Brain pericyte (primary cell): ENCODE data around the gene ZCCHC24.

Experiments used
- DNase-seq: peaks from one replicate; pipeline ENCODE4 v3.0.0-alpha.2; 2012; ENCODE audit warnings: low read depth, low spot score

Gene ZCCHC24

DNA sequence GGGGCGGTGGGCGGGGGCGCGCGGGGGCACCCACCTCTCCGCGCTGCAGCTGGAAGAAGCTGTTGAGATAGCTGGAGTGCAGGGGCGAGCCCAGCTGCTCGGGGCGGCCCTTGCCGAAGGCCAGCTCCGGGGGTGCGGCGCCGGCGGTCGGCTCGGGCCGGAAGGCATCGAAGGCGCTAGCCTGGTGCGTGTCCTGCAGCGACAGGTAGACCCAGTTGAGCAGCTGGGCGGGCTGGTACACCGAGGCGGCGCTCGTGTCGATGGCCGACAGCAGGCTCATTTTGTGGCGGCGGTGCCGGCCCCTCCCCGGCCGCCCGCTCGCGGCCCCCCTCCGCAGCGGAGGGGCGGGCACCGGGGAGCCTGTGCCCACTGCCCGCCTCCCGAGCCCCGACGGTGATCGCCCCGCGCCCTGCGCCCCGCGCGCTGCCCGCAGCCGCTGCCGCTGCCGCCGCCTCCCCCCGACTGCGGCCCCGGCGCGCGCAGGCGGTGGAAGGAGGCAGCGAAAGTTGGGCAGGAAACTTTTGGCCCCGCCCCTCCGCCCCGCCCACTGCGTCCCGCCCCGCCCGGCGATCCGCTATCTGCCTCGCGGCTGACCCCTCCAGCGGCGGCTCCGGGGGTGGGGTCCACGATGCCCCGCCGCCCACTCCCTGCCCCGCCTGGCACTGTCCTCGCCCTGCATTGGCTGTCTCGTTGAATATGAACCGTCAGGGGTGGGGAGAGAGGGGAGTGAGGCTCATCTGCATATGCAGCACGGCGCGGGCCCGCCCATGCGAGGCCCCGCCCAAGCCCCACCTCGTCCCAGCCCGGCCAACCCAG is at the start of gene ZCCHC24:
ZCCHC24 (minus strand) TSS at position 464 of the 816 bp plus-strand sequence; CDS start at position 280, 184 bp downstream.
- DNase-seq = peak; percentile 98

DNA sequence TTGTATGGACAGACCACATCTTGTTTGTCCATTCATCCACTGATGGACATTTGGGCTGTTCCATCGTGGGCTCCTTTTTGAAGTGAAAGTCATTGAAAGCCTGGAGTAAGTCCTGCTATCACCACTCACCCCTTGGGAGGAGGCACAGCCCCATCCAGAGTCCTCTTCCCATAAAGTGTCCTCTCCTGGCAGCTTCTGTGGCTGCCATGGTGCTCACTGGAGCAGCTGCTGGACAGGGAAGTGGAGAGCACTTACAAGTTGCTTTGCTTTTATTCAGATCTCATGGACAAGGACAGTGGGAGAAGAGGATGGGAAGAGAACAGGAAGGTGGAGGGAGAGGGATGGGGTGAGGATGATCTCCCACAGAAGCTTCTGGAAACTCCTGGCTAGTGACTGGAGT is 48.4 kb upstream of the ZCCHC24 start:
- no peak for DNase-seq

DNA sequence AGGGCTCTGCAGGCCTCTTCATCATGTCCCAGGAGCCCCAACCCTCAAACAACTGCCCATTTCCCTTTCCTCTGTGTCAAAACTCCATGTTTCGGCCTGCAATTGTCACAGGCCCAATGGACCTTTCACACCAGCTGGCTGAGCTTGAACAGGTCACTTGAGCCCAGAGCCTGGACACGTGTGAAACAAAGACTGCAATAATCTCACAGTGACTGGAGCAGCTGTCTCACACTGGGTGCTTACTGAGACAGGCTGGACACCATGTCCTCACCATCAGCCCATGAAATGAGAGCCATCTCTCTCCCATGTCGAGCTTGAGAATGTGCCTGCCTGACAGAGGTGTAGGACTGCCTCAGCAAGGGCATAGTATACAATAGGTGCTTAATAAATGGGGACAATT is 47.4 kb upstream of the ZCCHC24 start:
- DNase-seq = no peak

DNA sequence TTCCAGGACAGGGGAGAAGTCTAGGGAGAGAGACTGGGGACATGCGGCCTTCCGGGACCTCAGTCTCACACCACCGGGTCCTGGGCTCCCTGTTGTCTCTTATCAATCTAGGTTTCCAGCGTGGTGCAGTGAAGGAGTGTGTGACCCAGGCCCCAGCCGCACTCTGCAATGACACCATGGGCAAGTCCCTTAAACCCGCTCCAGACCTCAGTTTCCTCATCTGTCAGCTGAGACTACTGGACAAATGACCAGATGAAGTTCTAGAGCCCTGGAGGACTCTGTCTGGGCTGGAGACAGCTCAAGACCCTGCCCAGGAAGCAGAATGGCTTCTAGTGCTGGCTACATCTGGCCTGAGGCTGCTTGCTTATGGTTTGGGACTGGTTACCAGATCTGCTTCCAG is 46.8 kb upstream of the ZCCHC24 start:
- no peak for DNase-seq

DNA sequence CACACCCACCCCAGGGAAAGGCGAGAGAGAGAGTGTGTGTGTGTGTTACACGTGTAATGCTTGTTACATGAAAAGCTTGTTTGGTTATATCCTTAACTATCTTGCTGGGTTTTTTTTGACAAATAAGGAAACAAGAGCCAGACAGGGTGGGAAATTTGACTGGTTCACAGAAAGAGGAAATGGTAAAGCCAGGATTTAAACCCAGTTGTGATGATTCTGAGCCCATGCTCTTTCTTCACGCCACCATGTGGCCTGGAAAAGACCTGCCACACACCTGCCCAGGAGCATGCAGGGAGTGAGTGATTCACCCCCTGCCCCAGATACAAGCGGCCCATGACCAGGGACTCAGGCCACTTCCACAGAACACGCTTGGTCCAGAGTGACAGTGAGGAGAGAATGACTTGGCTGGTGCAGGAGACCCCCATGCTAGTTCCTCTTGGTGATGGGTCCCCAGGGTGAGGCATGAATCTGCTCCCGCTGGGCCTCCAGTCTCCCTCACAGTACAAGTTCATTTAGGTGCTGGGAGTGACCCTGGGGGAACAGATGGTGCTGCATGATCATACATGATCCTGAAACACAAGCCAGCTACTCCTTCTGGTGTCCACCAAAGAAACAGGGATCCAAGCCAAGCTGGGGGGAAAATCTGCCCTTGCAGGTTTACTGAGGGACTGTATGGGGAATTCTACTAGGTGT is 45.9 kb upstream of the ZCCHC24 start:
- DNase-seq = no peak

DNA sequence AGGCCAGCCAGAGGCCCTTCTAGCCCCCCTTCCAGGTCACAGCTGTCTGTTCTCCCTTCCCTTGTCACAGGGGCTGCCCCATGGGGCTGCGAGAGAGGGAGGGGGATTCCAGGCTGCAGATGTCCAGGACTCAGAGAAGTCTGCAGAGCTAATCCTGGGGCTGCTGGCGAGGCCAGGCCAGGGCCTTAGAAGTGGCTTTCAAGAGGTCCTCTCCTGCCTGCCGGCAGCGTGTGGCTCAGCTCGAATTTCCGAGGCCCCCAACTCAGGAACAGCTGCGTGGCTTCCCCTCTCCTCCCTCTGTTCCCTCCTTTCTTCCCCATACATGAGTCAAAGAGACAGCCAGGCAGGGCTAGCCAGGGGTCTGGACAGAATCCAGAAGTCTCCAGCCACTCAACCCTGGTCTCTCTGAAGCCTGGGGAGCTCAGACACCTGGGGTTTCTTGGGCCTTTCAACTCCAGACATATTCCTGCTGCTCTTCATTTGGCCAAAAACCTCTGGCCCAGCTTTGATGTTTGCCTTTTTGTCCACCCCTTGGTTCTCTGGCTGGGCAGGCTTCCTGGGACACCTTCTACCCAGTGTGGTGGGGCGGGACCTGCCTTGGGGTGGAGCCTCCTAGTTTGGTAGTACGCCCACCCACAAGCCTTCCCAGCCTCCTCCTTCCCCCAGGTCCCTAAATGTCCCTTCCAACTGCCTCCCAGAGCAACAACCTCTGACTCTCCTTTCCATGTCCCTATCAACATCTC is 45.1 kb upstream of the ZCCHC24 start:
- peak; percentile 42 for DNase-seq

DNA sequence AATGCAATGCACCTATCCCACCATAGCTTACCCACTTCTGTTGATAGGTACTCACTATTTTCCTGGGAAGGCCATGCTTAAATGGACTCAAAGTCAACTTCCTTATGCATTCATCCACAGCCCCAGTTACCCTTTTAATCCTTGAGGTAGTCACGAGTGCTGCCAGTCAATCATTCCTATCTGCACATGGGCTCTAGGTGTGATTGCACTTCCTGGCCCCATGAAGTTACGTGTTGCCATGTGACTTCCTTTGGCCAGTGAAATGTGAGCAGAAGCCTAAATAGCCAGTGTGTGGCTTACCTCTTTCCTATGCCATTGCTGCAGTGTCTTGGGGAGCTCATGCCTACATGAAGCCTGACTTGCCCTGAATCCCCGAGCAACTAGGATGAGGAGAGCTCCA is 43.4 kb upstream of the ZCCHC24 start:
- no peak for DNase-seq

DNA sequence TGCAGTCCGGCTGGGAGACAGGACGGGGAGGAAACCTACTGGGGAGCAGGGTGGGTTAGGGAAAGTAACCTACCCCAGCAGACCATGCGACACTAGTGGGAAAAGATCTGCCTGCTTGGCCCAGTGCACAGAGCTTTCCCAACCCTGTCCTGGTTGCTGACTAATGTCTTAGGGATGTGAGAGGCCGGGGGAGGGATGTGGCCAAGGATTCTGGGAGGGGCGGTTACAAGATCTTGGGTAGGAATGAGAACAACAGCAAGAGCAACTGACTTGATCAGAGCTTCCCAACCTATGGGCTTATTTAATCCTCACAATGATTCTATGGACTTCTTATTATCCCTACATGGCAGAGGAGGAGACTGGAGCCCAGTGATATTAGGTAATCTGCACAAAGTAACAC is 42.9 kb upstream of the ZCCHC24 start:
- DNase-seq = no peak

DNA sequence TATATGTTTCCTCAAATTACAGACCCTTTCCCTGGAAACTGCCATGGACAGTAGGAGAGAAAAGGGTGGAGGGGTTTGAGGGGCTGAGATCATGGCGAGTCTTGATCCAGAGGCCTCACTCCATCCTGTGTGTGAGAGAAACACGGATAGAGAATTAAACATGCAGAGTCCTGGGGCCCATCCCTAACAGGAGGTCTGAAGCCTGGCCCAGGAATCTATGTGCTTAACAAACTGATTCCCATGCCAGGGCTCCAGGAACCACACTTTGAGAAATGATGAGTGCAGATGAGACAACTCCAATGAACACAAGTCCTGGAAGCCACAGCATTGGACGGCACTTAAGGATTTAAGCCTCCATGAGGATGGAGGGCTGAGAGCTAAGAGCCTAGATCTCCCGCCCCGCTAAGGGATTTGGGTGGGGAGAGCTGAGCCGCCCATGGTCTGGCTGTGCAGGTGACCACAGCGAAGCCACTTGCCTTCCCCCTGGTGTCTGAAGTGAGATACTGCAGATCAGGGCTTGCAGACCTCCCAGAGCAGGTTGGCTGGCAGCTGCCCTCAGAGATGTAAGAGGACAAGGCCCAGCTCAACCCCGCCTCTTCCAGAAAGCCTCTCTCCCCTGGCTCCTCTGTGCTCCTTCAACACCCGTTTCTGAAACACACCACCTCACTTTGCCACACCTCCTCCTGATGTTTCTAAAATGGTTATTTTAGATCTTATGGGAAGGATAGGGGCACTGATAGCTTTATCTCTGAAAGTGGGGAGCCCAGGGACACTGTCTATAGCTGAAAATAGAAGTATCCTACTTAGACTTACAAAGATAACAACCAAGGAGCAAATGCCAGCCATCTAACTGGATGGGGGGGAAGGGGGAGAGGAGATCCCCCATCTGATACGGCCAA is 42.1 kb upstream of the ZCCHC24 start:
- DNase-seq = no peak

DNA sequence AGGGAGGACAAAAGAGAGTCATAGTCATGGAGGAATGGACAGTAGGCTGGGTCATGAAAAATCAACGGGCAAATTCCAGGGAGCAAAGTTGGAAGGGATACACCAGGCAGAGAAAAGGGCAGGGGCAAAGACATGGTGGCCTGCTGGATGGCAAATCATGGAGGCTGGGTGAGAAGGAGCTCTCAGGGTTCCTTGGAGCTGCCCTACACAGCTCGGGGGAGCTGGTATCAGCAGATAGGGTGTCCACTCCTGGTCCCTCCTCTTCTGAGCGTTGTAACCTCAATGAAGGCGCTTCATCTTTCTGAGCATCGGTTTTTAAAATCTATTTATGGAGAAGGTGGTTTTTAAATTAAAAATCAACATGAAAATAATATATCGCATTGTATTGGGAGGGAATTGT is 39.1 kb upstream of the ZCCHC24 start:
- DNase-seq = no peak

DNA sequence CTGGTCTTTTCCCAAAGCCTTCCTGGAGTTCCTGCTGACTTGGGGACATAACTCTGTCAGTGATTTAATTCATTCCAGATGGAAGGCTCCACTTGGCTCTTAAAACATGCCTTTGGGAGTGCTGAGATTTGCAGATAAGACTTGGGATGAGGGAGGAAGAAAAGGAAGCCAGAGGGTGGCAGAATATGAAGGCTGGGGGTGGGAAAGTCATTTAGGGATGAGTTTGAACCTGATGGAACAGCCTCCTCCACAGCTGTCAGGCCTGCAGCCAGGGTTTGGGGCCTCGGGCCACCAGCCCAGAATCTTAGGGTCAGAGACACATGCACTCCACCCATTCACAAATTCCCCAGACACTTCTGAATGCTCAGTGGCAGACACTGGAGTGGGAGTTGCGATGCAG is 38.5 kb upstream of the ZCCHC24 start:
- DNase-seq = no peak

DNA sequence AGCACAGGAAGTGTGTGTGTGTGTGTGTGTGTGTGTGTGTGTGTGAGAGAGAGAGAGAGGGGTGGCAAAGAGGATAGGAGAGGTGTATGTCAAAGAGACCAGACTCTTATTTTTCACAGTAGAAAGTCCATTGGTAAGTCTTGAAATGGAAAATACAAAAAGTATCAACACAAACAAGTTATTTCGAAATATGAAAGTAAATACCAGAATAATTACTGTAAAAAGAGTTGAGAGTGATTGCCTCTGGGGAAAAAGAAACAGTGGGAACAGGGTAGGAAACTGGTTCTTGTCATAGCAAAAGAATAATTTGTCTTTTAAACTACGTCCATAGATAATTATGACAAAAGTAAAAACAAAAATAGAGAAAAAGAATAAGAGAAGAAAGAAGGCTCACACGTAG is 37.9 kb upstream of the ZCCHC24 start:
- DNase-seq = no peak

DNA sequence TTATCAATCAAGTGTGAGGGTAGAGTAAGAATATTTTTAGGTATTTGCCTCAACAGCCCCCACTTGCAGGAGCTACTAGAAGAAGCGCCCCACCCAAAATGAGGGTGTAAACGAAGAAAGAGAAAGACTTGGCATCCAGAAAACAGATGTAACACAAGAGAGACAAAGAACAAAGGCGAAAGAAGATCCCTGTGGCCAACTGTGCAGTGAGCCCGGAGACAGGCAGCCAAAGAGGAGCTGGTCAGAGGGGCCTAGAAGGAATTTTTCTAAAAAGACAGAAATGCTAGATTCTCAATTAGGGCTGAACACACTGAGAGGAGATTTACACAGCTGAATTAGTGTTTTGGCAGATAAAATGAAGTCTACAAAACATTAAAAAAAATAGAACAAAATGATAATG is 37.3 kb upstream of the ZCCHC24 start:
- DNase-seq = no peak

DNA sequence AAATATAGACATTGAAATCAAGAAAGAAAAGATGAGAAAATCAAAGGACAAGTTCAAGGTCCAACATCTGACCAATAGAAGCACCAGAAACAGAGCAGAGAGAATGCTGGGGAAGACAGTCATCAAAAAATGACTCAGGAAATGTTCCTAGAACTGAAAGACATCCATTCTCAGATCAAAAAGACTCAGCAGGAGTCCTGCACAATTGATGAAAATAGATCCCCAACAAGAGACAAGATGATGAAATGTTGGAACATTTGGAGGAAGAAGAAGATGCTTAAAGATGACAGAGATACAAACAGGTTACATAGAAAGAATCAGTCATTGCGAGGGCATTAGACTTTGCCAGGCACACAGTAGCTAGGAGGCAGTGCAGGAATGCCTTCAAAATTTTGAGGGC is 36.9 kb upstream of the ZCCHC24 start:
- no peak for DNase-seq

DNA sequence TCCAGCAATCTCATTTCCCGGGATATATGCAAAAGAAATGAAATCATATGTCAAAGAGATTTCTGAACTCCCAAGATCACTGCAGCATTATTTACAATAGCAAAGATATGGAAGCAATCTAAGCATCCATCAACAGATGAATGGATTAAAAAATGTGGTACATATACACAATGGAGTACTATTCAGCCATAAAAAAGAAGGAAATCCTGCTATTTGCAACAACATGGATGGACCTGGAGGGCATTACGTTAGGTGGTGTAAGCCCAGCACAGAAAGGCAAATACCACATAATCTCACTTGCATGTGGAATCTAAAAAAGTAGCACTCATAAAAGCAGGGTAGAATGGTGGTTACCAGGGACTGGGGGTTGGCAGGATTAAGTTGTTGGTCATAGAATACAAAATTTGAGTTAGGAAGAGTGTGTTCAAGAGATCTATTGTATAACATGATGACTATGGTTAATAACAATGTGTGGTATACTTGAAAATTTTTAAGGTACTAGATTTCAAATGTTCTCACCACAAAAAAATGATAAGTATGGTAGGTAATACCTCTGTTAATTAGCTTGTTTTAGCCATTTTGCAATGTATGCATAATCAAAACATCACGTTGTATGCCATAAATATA is 34.0 kb upstream of the ZCCHC24 start:
- DNase-seq = no peak

DNA sequence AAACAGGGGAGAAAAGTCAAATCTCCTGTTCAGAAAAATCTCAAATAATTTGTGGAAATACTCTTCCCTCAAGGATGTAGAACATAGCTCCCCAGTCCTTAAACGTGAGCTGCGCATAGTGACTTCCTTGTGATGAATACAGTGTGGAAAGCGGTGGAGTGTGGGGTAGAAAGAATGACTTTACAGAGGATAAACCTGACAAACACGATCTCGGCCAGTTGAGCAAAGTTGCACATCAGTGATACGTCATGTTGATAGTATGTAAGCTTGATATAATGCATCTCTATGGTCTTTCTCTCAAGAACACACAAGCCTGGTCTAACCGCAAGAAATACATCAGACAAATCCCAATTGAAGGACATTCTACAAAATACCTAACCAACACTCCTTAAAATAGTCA is 32.0 kb upstream of the ZCCHC24 start:
- no peak for DNase-seq

DNA sequence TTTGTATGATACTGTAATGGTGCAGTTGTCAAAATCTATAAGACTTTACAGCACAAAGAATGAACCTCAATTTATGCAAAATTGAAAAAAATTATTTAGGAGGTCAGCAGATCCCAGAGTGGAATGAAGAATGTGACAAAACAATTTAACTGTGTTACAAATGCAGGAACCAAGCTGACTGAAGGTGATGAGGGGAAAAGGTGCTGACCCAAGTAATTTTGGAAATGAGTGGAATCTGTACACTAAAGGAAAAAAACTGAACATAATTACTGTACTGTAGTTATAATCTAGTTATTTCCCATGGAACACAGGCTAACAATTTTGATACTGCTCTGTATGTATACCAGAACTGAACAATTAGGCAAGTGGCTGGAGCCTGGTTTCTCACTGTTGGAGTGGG is 31.2 kb upstream of the ZCCHC24 start:
- no peak for DNase-seq

DNA sequence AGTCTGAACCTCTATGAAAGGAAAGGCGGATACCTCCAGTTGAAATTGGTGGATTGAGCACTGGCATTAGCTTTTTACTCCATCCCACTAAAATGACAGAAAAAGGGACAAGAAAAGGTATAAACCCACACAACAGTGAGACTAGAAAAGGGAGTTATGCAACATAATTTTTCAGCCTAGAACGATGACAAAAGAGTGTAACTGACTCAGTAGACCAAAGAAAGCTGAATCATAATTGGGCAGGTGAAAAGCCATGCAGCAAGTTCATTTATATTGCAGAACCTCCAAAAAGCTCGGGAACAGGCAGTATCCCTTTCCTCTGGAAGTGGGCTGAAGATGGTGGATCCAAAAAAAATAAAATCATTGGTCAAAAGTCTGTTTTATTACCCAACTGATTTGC is 30.5 kb upstream of the ZCCHC24 start:
- DNase-seq = no peak

DNA sequence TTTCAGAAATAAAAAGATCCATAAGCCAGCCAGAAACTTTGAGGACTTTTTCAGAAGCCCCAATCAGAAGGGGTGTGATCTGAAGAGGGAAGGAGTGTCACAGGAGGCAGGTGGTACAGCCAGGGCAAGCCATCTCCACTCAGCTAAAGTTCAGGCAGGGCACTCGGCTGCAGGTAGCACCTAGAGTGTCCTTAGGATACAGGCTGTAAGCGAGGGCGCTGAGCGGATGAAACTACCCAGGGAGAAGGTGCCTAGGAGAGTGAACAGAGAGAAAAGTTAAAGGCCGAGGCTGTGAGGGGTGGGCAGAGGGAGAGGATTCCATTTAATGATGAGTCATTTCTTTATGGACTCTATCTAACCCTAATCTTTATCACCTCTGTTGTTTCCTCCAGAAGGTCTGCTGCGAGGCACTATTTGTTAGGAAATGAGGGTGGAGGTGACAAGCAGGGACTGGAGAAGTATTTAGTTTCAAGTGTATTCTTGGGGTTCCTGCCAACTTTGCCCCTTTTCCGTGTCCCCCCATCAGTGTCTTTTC is 29.8 kb upstream of the ZCCHC24 start:
- no peak for DNase-seq

DNA sequence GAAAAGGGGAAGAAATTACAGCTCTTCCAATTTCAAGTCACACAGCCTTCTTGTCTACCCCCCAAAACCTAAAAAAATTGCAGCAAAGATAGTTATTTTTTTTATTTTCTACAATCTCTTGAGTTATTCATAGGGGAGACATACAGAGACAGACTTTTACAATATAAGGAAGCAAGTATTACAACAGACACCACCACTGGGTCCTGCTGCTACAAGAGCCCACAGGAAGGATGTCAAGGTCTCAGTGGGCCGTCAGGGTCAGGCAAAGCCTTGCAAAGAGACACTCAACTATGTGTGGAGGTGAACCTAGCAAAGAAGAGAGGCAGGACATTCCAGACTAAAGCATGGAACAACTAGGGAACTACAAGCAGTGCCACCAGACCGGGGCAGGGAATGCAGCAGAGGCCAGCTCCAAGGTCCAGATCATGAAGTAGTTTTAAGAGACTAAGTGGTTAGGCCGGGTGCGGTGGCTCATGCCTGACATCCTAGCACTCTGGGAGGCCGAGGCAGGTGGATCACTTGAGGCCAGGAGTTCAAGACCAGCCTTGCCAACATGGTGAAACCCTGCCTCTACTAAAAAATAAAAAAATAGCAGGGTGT is 28.2 kb upstream of the ZCCHC24 start:
- no peak for DNase-seq
